Right atrium auricular region (tissue), 2 donors: ENCODE results near the gene RILPL1. TPM values are rescaled to one million over a fixed set of nuclear protein-coding genes. Genes with fewer than 3 reads are reported as not detected.

Experiments used
- DNase-seq: peaks from one replicate; pipeline ENCODE4 v3.0.0-alpha.2; 2019; ENCODE audit warnings: low spot score
- H3K27ac ChIP-seq, 2 donors: fragments of 200-600 bp; sonication (generic); 1 replicate in 1 of 2; 2 replicates in 1 of 2; pipeline ENCODE4 v1.5.1; 2016 to 2019
- H3K27me3 ChIP-seq, 2 donors: fragments of 200-600 bp; sonication (generic); one replicate each; pipeline versions ENCODE4 v1.5.1 to v1.6.0; 2017 to 2019
- H3K36me3 ChIP-seq: fragments of 200-600 bp; sonication (generic); one replicate; pipeline ENCODE4 v1.5.1; 2016
- H3K4me1 ChIP-seq, 2 donors: fragments of 200-600 bp; sonication (generic); one replicate each; pipeline versions ENCODE4 v1.5.1 to v1.6.0; 2017 to 2019
- H3K4me3 ChIP-seq, 2 donors: fragments of 200-600 bp; sonication (generic); 1 replicate in 1 of 2; 2 replicates in 1 of 2; pipeline ENCODE4 v1.5.1; 2017 to 2019; ENCODE audit warnings: mild to moderate bottlenecking in 1 of 2, moderate library complexity in 1 of 2
- H3K9me3 ChIP-seq, 2 donors: fragments of 200-600 bp; sonication (generic); one replicate each; pipeline ENCODE4 v1.5.1; 2019
- total RNA-seq, 2 donors: library from RNA; depleted of rRNA; stranded (reverse); fragments of >200 nt; gene quantifications; one replicate each; pipeline ENCODE4 v1.1.0, GENCODE V29; 2016
- TF ChIP-seq, protein P1 (sequence below), 2 donors: fragments of 200-600 bp; sonication (generic); IDR thresholded peaks; one replicate each; pipeline ENCODE4 v1.5.1; 2019; ENCODE audit warnings: antibody characterized with exemption in 2 of 2

Gene RILPL1
- total RNA-seq, 2 donors from 2014 or later, result 93.1 to 130 TPM

DNA sequence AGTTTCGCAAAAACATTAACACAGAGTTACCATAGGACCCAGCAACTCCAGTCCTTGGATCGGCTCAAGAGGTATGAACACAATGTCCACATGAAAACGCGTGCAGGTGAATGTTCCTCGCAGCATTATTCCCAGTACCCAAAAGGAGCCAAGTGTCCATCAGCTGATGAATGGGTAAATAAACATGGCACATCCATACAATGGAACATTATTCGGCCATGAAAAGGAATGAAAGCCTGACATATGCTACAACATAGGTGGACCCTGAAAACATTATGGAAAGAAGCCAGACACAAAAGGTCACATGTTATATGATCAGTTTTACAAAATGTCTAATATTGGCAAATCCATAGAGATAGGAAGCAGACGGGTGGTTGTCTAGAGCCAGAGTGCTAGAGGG, 9.1 kb downstream of the RILPL1 start:
- no peak for DNase-seq
- no peaks in the 10 kb centered on the region for H3K9me3 ChIP-seq
- H3K27ac ChIP-seq, result peak overlapping the region in 1 of 2 donors; percentile 73
- TF ChIP-seq, protein P1, sequence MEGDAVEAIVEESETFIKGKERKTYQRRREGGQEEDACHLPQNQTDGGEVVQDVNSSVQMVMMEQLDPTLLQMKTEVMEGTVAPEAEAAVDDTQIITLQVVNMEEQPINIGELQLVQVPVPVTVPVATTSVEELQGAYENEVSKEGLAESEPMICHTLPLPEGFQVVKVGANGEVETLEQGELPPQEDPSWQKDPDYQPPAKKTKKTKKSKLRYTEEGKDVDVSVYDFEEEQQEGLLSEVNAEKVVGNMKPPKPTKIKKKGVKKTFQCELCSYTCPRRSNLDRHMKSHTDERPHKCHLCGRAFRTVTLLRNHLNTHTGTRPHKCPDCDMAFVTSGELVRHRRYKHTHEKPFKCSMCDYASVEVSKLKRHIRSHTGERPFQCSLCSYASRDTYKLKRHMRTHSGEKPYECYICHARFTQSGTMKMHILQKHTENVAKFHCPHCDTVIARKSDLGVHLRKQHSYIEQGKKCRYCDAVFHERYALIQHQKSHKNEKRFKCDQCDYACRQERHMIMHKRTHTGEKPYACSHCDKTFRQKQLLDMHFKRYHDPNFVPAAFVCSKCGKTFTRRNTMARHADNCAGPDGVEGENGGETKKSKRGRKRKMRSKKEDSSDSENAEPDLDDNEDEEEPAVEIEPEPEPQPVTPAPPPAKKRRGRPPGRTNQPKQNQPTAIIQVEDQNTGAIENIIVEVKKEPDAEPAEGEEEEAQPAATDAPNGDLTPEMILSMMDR (IDR thresholded peaks at IDR 0.05), result no peak
- no peak overlapping the region for H3K4me3 ChIP-seq
- no peaks in the 10 kb centered on the region for H3K27me3 ChIP-seq
- H3K4me1 ChIP-seq, result peaks cover 0 to 39% of the 10 kb centered on the region in 2 donors
- H3K36me3 ChIP-seq, result peaks cover 49% of the 10 kb centered on the region

- peaks cover 0 to 42% of the 10 kb centered on the region in 2 donors for H3K4me1 ChIP-seq
- H3K27ac ChIP-seq, result peak overlapping the region; percentile 73 to 81
- no peaks in the 10 kb centered on the region for H3K9me3 ChIP-seq
- DNase-seq, result no peak
- H3K36me3 ChIP-seq, result peaks cover 49% of the 10 kb centered on the region
- H3K4me3 ChIP-seq, result no peak overlapping the region
- H3K27me3 ChIP-seq, result no peaks in the 10 kb centered on the region
- TF ChIP-seq, protein P1 (IDR thresholded peaks at IDR 0.05), result no peak
Observed at GRCh38 chr12:123523518-123523917, 10.0 kb downstream of the RILPL1 start.

GRCh38 chr12:123522164-123522563, 11.4 kb downstream of the RILPL1 start:
- peaks cover 0 to 42% of the 10 kb centered on the region in 2 donors for H3K4me1 ChIP-seq
- no peaks in the 10 kb centered on the region for H3K9me3 ChIP-seq
- TF ChIP-seq, protein P1 (IDR thresholded peaks at IDR 0.05), result no peak
- H3K4me3 ChIP-seq, result no peak overlapping the region
- peaks cover 53% of the 10 kb centered on the region for H3K36me3 ChIP-seq
- H3K27me3 ChIP-seq, result no peaks in the 10 kb centered on the region
- no peak for DNase-seq
- peak overlapping the region; percentile 73 to 81 for H3K27ac ChIP-seq

- no peak for DNase-seq
- H3K36me3 ChIP-seq, result peaks cover 66% of the 10 kb centered on the region
- no peaks in the 10 kb centered on the region for H3K9me3 ChIP-seq
- H3K4me3 ChIP-seq, result no peak overlapping the region
- TF ChIP-seq, protein P1 (IDR thresholded peaks at IDR 0.05), result no peak
- peaks cover 0 to 42% of the 10 kb centered on the region in 2 donors for H3K4me1 ChIP-seq
- no peaks in the 10 kb centered on the region for H3K27me3 ChIP-seq
- peak overlapping the region; percentile 84 to 92 for H3K27ac ChIP-seq
Observed at GRCh38 chr12:123520567-123521474, 12.7 kb downstream of the RILPL1 start.

DNA sequence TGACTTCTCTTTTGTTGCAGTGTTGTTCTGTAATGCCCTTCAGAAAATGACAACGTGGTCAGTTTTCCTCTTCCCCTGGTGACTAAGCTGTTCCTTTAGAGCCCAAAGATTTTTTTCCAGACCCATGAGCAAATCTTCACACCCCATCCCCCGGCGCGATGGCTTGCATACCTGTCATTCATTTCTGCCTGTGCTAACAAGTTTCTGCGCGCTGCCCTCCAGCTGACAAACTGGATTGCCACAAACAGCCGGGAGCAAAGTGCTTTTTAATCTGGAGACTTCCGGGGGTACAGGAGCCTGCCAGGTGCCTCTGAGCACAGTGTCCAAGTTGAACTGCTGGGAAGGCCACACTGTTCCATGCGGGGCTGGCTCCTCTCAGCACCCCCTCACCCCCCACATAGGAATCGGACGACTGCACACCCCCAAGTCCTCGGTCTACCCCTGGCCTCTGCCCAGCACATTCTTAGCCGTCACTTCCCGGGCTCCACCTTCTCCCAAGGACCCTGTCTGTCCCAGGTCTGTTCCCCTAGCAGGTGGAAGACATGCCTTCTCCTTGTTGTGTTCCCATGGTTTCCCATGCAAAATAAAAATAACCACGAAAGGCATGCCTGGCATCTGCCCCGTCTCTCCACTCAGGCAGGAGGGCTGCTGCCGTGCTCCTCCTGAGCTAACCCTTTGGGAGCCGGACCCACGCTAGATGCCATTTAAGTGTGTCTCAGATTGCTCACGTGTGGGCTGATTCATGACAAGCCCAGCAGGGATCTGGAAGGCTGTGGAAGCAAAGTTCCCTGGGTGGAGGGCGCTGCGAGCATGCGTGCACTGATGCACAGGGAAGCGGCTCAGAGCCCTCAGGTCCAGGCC, 14.1 kb downstream of the RILPL1 start:
- DNase-seq, result peak; percentile 83
- no peaks in the 10 kb centered on the region for H3K27me3 ChIP-seq
- no peaks in the 10 kb centered on the region for H3K9me3 ChIP-seq
- H3K4me1 ChIP-seq, result peaks cover 0 to 46% of the 10 kb centered on the region in 2 donors
- TF ChIP-seq, protein P1 (IDR thresholded peaks at IDR 0.05), result no peak
- H3K27ac ChIP-seq, result peak overlapping the region; percentile 84 to 92
- H3K36me3 ChIP-seq, result peaks cover 65% of the 10 kb centered on the region
- no peak overlapping the region for H3K4me3 ChIP-seq
